Gastrocnemius medialis (tissue), 4 donors: Measurements from ENCODE around the gene SMIM38.

Source experiments
- POLR2A ChIP-seq, 2 donors: fragments of 450-650 bp; IDR thresholded peaks; one replicate each; pipeline ENCODE4 v1.6.1; 2017; ENCODE audit warnings: antibody characterized with exemption in 2 of 2, mild to moderate bottlenecking in 2 of 2, moderate library complexity in 2 of 2
- TF ChIP-seq, protein P1 (sequence below), 5 experiments: fragments of 450-650 bp in 3 of 5; fragments of 200-600 bp in 2 of 5; sonication (generic) in 2 of 5; IDR thresholded peaks in 4 of 5; conservative IDR thresholded peaks in 1 of 5; 1 replicate in 4 of 5; 2 replicates in 1 of 5; pipeline ENCODE4 v1.5.1; 2016 to 2019; ENCODE audit warnings: antibody characterized with exemption in 5 of 5, mild to moderate bottlenecking in 3 of 5, moderate library complexity in 3 of 5

- TF ChIP-seq, protein P1, sequence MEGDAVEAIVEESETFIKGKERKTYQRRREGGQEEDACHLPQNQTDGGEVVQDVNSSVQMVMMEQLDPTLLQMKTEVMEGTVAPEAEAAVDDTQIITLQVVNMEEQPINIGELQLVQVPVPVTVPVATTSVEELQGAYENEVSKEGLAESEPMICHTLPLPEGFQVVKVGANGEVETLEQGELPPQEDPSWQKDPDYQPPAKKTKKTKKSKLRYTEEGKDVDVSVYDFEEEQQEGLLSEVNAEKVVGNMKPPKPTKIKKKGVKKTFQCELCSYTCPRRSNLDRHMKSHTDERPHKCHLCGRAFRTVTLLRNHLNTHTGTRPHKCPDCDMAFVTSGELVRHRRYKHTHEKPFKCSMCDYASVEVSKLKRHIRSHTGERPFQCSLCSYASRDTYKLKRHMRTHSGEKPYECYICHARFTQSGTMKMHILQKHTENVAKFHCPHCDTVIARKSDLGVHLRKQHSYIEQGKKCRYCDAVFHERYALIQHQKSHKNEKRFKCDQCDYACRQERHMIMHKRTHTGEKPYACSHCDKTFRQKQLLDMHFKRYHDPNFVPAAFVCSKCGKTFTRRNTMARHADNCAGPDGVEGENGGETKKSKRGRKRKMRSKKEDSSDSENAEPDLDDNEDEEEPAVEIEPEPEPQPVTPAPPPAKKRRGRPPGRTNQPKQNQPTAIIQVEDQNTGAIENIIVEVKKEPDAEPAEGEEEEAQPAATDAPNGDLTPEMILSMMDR (IDR thresholded peaks at IDR 0.05 in 4 of 5, conservative IDR thresholded peaks at IDR 0.05 in 1 of 5), result no peak
- no peak for TF ChIP-seq POLR2A (IDR thresholded peaks at IDR 0.05)
Measured at GRCh38 chr11:69167130-69167915, 11.6 kb downstream of the SMIM38 start.
